Measurements from ENCODE around the gene PLCXD1.

Gene PLCXD1

GRCh38 chrX:316351-317325 is 35.5 kb downstream of the PLCXD1 start:
- no peak for TF ChIP-seq L3MBTL2 (conservative IDR thresholded peaks at IDR 0.05)
- TF ChIP-seq ARNT (IDR thresholded peaks at IDR 0.05), result no peak
- TF ChIP-seq FOXA1 (IDR thresholded peaks at IDR 0.05), result no peak
- TF ChIP-seq ZNF384 (IDR thresholded peaks at IDR 0.05), result no peak
- no peak for TF ChIP-seq LEF1 (IDR thresholded peaks at IDR 0.05; ENCODE audit: borderline replicate concordance)
- TF ChIP-seq ELF4 (IDR thresholded peaks at IDR 0.05), result no peak
- no peak for TF ChIP-seq TARDBP (IDR thresholded peaks at IDR 0.05)
- no peak for TF ChIP-seq NFRKB (IDR thresholded peaks at IDR 0.05)
- TF ChIP-seq SUZ12 (IDR thresholded peaks at IDR 0.05), result no peak
- no peak for TF ChIP-seq FOXK2 (IDR thresholded peaks at IDR 0.05)
- TF ChIP-seq CTBP1 (IDR thresholded peaks at IDR 0.05; ENCODE audit: borderline replicate concordance), result no peak
- no peak for TF ChIP-seq HDGF (IDR thresholded peaks at IDR 0.05; ENCODE audit: borderline replicate concordance)
- no peak for DNase-seq (ENCODE audit: extremely low spot score)
- ChIA-PET CTCF (no interaction called here), POLR2A (no interaction called here)

GRCh38 chrX:317424-318067 is 36.4 kb downstream of the PLCXD1 start:
- POLR2A ChIA-PET, result no interaction called here
- DNase-seq (ENCODE audit: extremely low spot score), result no peak
- CTCF ChIA-PET, result no interaction called here
- TF ChIP-seq BHLHE40 (IDR thresholded peaks at IDR 0.05; ENCODE audit: borderline replicate concordance) (no peak), NFRKB (IDR thresholded peaks at IDR 0.05) (no peak), SP1 (IDR thresholded peaks at IDR 0.05) (no peak), FOXA1 (IDR thresholded peaks at IDR 0.05) (no peak), LEF1 (IDR thresholded peaks at IDR 0.05; ENCODE audit: borderline replicate concordance) (no peak), FOXM1 (IDR thresholded peaks at IDR 0.05; ENCODE audit: borderline replicate concordance) (no peak), ARNT (IDR thresholded peaks at IDR 0.05) (no peak), FOXK2 (IDR thresholded peaks at IDR 0.05) (no peak), CTBP1 (IDR thresholded peaks at IDR 0.05; ENCODE audit: borderline replicate concordance) (no peak), TARDBP (IDR thresholded peaks at IDR 0.05) (no peak), SUZ12 (IDR thresholded peaks at IDR 0.05) (no peak), PKNOX1 (IDR thresholded peaks at IDR 0.05) (no peak), ZNF384 (IDR thresholded peaks at IDR 0.05) (no peak)

GRCh38 chrX:318068-318738 is 37.0 kb downstream of the PLCXD1 start:
- POLR2A ChIA-PET, result no interaction called here
- DNase-seq (ENCODE audit: extremely low spot score), result peak; percentile 89
- CTCF ChIA-PET, result no interaction called here
- TF ChIP-seq FOXM1 (IDR thresholded peaks at IDR 0.05; ENCODE audit: borderline replicate concordance), result peak; percentile 80; the same call in 1 of the 2 replicates
- peak; percentile 49 for TF ChIP-seq L3MBTL2 (conservative IDR thresholded peaks at IDR 0.05)
- TF ChIP-seq ARNT (IDR thresholded peaks at IDR 0.05), result peak; percentile 79
- no peak for TF ChIP-seq PKNOX1 (IDR thresholded peaks at IDR 0.05)
- TF ChIP-seq HDGF (IDR thresholded peaks at IDR 0.05; ENCODE audit: borderline replicate concordance), result no peak

GRCh38 chrX:318739-319578 is 37.8 kb downstream of the PLCXD1 start, which contains the start of gene GTPBP6:
Gene GTPBP6 (minus strand): TSS chrX:318796. CDS start chrX:318787, 9 bp downstream.
- peak; percentile 94 for DNase-seq (ENCODE audit: extremely low spot score)
- ChIA-PET POLR2A (no interaction called here), CTCF (no interaction called here)
- peak; percentile 100 for TF ChIP-seq PKNOX1 (IDR thresholded peaks at IDR 0.05)
- TF ChIP-seq LEF1 (IDR thresholded peaks at IDR 0.05; ENCODE audit: borderline replicate concordance), result 0 out of 2 replicates have a peak, but pooled peaks have one; percentile 11
- TF ChIP-seq SP1 (IDR thresholded peaks at IDR 0.05), result no peak

- CTCF ChIA-PET, result no interaction called here
- DNase-seq (ENCODE audit: extremely low spot score), result no peak
- POLR2A ChIA-PET, result no interaction called here
- TF ChIP-seq SP1 (IDR thresholded peaks at IDR 0.05) (no peak), NFRKB (IDR thresholded peaks at IDR 0.05) (no peak), ELF4 (IDR thresholded peaks at IDR 0.05) (no peak), BHLHE40 (IDR thresholded peaks at IDR 0.05; ENCODE audit: borderline replicate concordance) (no peak), HDGF (IDR thresholded peaks at IDR 0.05; ENCODE audit: borderline replicate concordance) (no peak)
These were observed 38.5 kb downstream of the PLCXD1 start for GRCh38 chrX:319579-320125.
